ENCODE data around the gene TACC2.

GRCh38 chr10:122087436-122087835 is 98.5 kb downstream of the TACC2 start:
- TF ChIP-seq CTCF (IDR thresholded peaks at IDR 0.05; ENCODE audit: borderline replicate concordance, extremely low read depth, low read length, poor library complexity, severe bottlenecking) (no peak), EZH2 (IDR thresholded peaks at IDR 0.05; ENCODE audit: borderline replicate concordance, low read depth, low read length, severe bottlenecking) (no peak)

All from DND-41 (cell line).